Endothelial cell (in vitro differentiated cells): Measurements from ENCODE around the gene DYRK1A. TPM values are rescaled to one million over a fixed set of nuclear protein-coding genes. Genes with fewer than 3 reads are reported as not detected.

Experiments
- DNase-seq: peaks from one replicate; pipeline ENCODE4 v3.0.0; 2021; ENCODE audit warnings: low spot score
- H3K27ac Mint-ChIP-seq: one replicate; pipeline ENCODE4 v1.8.0; 2021; ENCODE audit warnings: mixed read lengths, inconsistent platforms; ENCODE audit not compliant: unreplicated experiment
- H3K27me3 Mint-ChIP-seq: one replicate; pipeline ENCODE4 v1.8.0; 2021; ENCODE audit warnings: mild to moderate bottlenecking, moderate library complexity, mixed read lengths, inconsistent platforms; ENCODE audit not compliant: unreplicated experiment
- H3K36me3 Mint-ChIP-seq: one replicate; pipeline ENCODE4 v1.8.0; 2021; ENCODE audit warnings: mild to moderate bottlenecking, low read depth, mixed read lengths, inconsistent platforms; ENCODE audit not compliant: unreplicated experiment
- H3K4me1 Mint-ChIP-seq: one replicate; pipeline ENCODE4 v1.8.0; 2021; ENCODE audit warnings: mild to moderate bottlenecking, mixed read lengths, inconsistent platforms; ENCODE audit not compliant: unreplicated experiment
- H3K4me3 Mint-ChIP-seq: one replicate; pipeline ENCODE4 v1.8.0; 2021; ENCODE audit warnings: mild to moderate bottlenecking, mixed read lengths, inconsistent platforms; ENCODE audit not compliant: unreplicated experiment
- H3K9me3 Mint-ChIP-seq: one replicate; pipeline ENCODE4 v1.8.0; 2021; ENCODE audit warnings: mixed read lengths, inconsistent platforms; ENCODE audit not compliant: unreplicated experiment
- total RNA-seq: library from RNA; stranded (reverse); fragmentation: NEBNext Ultra II Directional; extraction: Animal tissue kit (Norgen Biotek cat#: 25700); gene quantifications from one replicate; pipeline ENCODE4 v1.2.1, GENCODE V29; 2021; ENCODE audit not compliant: unreplicated experiment
- TF ChIP-seq, protein P1 (sequence below): fragments of 200-600 bp; sonication (generic); IDR thresholded peaks from one replicate; pipeline ENCODE4 v1.5.0; 2021; ENCODE audit warnings: antibody characterized with exemption; ENCODE audit not compliant: unreplicated experiment

DYRK1A gene
- total RNA-seq, 1 donor from 2014 or later, result 87.5 TPM

DNA sequence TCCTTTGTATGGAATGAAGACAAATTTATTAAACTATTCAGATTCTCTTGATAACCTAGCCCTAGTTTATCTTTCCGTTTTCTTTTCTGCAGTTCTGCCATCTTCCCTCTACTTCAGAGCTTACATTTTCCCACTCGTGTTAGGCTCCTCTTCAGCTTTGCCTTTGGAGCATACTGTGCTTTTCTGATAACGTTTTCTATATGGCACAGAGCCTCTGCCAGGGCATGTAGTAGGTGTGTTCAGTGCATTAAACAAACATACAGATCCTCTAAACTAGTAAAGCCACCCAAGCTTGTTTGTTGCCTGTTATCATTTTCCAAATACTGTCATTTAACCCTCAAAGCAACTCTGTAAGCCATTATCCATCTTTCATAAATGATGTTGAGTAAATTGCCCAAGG is 25.1 kb downstream of the DYRK1A start:
- TF ChIP-seq, protein P1, sequence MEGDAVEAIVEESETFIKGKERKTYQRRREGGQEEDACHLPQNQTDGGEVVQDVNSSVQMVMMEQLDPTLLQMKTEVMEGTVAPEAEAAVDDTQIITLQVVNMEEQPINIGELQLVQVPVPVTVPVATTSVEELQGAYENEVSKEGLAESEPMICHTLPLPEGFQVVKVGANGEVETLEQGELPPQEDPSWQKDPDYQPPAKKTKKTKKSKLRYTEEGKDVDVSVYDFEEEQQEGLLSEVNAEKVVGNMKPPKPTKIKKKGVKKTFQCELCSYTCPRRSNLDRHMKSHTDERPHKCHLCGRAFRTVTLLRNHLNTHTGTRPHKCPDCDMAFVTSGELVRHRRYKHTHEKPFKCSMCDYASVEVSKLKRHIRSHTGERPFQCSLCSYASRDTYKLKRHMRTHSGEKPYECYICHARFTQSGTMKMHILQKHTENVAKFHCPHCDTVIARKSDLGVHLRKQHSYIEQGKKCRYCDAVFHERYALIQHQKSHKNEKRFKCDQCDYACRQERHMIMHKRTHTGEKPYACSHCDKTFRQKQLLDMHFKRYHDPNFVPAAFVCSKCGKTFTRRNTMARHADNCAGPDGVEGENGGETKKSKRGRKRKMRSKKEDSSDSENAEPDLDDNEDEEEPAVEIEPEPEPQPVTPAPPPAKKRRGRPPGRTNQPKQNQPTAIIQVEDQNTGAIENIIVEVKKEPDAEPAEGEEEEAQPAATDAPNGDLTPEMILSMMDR, result no peak
- DNase-seq, result no peak
- peaks cover 33% of the 10 kb centered on the region for H3K4me1 Mint-ChIP-seq
- H3K9me3 Mint-ChIP-seq, result no peaks in the 10 kb centered on the region
- H3K27ac Mint-ChIP-seq, result no peak overlapping the region
- peaks cover 2% of the 10 kb centered on the region for H3K27me3 Mint-ChIP-seq
- H3K36me3 Mint-ChIP-seq, result peaks cover 3% of the 10 kb centered on the region
- no peak overlapping the region for H3K4me3 Mint-ChIP-seq

DNA sequence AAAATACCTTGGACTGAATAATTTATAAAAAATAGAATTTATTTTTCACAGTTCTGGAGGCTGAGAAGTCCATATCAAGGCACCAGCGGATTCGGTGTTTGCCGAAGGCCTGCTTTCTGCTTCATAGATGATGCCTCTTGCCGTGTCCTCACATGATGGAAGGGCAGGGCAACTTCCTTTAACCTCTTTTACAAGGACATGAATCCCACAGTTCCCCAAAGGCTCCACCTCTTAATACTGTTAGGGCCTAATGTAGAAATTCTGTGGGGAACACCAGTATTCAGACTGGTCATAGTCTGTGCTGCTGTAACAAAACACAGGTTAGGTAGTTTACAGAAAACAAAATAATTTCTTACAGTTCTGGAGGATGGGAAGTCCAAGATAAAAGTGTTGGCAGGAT is 25.9 kb downstream of the DYRK1A start:
- TF ChIP-seq, protein P1, result no peak
- H3K4me1 Mint-ChIP-seq, result peaks cover 29% of the 10 kb centered on the region

DNA sequence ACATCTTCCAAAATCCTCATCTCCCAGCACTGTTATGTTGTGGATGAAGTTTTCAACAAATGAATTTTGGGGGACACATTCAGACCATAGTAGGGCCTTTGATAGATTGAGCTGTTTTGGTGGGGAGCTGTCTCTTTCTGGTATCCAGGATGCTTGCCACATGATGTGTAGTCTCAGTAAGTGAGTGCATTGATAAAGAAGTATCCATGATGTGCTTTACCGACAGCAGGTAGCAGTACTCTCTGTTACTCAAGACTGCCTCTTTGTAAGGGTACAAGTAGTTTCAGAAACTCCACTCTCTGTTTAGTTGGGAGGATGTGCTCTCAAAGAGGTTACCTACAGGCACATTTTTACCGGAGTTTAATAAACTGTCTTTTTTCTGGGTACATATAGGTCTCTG is 26.5 kb downstream of the DYRK1A start:
- no peak for DNase-seq
- Mint-ChIP-seq H3K27ac (no peak overlapping the region), H3K9me3 (no peaks in the 10 kb centered on the region), H3K4me1 (peaks cover 27% of the 10 kb centered on the region), H3K27me3 (peaks cover 2% of the 10 kb centered on the region), H3K36me3 (peaks cover 3% of the 10 kb centered on the region), H3K4me3 (no peak overlapping the region)
- TF ChIP-seq, protein P1, result no peak

More for the DNA sequence above, 25.9 kb downstream of the DYRK1A start:
- Mint-ChIP-seq H3K27me3 (peaks cover 2% of the 10 kb centered on the region), H3K27ac (no peak overlapping the region), H3K36me3 (peaks cover 3% of the 10 kb centered on the region), H3K4me3 (no peak overlapping the region), H3K9me3 (no peaks in the 10 kb centered on the region)
- DNase-seq, result no peak

DNA sequence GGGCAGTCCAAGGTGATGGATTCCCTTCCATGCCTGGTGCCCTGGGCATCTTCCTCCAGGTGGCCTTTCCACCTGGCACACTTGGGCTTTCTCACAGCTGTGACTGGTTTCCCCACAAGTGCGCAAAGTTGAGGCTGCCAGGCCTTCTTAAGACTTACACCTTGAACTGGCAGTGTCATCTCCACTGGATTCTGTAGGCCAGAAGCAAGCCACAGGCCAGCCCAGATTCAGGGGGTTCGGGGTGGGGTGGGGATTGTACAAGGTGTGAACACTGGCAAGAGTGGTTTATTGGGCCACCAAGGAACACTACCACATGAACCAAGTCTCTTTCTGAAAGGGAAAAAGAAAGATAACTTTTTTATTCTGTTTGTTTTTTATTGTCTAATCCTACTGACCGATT is 27.2 kb downstream of the DYRK1A start:
- Mint-ChIP-seq H3K4me3 (no peak overlapping the region), H3K27ac (no peak overlapping the region), H3K9me3 (no peaks in the 10 kb centered on the region), H3K4me1 (peaks cover 30% of the 10 kb centered on the region), H3K36me3 (peaks cover 3% of the 10 kb centered on the region), H3K27me3 (no peaks in the 10 kb centered on the region)
- DNase-seq, result no peak
- TF ChIP-seq, protein P1, result no peak

DNA sequence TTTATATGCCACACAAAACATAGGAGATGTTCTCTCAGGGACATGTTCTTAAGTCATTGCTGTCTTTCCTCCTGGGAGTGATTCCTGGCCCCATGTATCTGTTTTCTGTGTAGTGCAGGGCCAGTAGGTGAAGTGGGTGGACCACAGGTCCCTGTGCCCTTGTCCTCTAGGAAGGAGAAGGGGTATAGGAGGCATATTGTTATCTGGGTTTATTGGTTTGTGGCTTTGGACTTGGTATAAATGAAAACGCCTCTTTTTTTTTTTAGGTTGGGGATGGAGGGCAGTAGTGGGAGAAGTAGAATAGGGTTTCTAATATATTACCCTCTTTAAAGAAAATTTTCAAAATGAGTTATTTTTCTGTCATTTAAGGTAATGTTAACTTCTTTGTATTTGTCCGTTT is 29.4 kb downstream of the DYRK1A start:
- Mint-ChIP-seq H3K27ac (no peak overlapping the region), H3K4me3 (no peak overlapping the region), H3K9me3 (no peaks in the 10 kb centered on the region), H3K36me3 (peaks cover 7% of the 10 kb centered on the region), H3K4me1 (peaks cover 32% of the 10 kb centered on the region), H3K27me3 (no peaks in the 10 kb centered on the region)
- DNase-seq, result no peak
- TF ChIP-seq, protein P1, result no peak
